AG09309 (cell line): ENCODE results near the gene IQSEC1.

Experiments
- DNase-seq: peaks from one replicate; pipeline ENCODE4 v3.0.0-alpha.2; 2010; ENCODE audit warnings: low read depth
- H3K4me3 ChIP-seq: 2 replicates; pipeline ENCODE4 v1.5.1; 2011; ENCODE audit warnings: mild to moderate bottlenecking, low read depth, low read length, moderate library complexity; ENCODE audit not compliant: control insufficient read depth
- TF ChIP-seq, protein P1 (sequence below): IDR thresholded peaks from 2 replicates; pipeline ENCODE4 v1.5.1; 2011; ENCODE audit warnings: mild to moderate bottlenecking, low read depth, low read length, inconsistent platforms; ENCODE audit not compliant: insufficient read depth, control insufficient read depth; ENCODE audit errors: missing control alignments

The IQSEC1 gene

DNA sequence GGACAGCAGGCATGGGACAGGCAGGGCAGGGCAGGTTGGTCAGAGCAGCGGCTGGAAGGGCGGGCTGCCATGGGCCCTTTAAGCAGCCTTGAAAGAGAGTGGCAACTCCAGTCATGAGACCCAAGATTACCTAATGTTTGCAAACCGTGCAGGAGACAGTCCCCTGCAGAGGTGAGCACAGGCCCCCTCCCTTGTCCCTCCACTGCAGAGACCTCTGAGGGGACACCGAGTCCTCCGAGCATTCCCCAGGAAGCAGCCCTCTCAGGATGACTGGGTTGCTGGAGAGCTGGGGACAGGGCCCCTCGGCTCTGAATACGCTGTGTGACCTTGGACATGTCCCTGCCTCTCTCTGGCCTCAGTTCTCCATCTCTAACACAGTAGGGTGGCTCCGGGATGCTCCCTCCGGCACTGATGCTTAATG lies 81.4 kb downstream of the IQSEC1 start:
- H3K4me3 ChIP-seq, result no peak overlapping the region
- TF ChIP-seq, protein P1, sequence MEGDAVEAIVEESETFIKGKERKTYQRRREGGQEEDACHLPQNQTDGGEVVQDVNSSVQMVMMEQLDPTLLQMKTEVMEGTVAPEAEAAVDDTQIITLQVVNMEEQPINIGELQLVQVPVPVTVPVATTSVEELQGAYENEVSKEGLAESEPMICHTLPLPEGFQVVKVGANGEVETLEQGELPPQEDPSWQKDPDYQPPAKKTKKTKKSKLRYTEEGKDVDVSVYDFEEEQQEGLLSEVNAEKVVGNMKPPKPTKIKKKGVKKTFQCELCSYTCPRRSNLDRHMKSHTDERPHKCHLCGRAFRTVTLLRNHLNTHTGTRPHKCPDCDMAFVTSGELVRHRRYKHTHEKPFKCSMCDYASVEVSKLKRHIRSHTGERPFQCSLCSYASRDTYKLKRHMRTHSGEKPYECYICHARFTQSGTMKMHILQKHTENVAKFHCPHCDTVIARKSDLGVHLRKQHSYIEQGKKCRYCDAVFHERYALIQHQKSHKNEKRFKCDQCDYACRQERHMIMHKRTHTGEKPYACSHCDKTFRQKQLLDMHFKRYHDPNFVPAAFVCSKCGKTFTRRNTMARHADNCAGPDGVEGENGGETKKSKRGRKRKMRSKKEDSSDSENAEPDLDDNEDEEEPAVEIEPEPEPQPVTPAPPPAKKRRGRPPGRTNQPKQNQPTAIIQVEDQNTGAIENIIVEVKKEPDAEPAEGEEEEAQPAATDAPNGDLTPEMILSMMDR, result no peak
- DNase-seq, result no peak

DNA sequence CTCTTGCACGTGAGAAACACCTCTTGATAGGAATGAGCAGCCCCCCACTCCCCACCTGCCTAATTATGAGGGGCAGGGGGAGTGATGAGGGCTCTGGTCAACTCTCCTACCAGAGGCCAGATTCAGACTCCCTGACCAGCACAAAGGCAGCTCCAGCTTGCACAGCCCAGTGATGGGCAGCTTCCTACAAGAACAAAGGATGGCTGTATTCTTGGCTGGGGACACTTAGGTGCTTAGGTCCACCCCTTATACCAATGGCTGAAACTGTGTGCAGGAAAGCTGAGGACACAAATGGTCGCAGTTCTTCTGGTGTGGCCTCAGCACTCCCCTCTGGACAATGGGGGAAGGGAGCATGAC lies 81.8 kb downstream of the IQSEC1 start:
- no peak for DNase-seq
- TF ChIP-seq, protein P1, result no peak
- H3K4me3 ChIP-seq, result no peak overlapping the region

DNA sequence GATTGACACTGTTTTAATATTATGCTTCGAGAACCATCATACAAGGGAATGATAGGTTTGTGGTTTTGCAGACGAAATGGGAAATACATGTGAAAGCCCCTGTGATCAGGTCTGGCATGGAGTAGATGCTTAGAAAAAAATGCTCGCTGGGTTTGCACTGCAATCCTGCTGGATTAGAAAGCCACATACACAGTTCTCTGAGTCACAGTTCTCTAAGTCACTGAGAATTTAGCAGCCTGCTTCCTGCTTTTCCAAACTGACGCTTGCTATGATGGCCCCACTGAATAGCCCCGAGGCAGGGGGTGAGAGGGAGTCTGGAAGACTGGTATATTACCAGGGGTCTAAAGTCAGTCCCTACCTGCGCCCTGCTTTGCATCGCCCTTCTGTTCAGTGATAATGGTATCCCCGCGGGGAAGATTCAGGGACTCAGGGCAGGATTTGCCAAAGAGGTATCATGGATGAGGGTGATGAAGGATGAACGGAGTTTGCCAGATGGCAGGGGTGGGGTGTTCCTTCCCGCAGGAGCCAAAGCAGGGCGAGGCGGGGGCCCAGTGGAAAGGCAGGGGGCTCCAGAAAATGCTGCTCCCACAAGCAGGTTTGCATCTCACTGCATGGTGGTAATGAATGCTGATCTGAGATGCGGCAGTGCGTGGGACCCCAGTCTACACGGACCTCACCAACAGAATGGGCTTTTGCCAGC lies 82.3 kb downstream of the IQSEC1 start:
- DNase-seq, result peak; percentile 67
- H3K4me3 ChIP-seq, result no peak overlapping the region
- TF ChIP-seq, protein P1, result no peak

DNA sequence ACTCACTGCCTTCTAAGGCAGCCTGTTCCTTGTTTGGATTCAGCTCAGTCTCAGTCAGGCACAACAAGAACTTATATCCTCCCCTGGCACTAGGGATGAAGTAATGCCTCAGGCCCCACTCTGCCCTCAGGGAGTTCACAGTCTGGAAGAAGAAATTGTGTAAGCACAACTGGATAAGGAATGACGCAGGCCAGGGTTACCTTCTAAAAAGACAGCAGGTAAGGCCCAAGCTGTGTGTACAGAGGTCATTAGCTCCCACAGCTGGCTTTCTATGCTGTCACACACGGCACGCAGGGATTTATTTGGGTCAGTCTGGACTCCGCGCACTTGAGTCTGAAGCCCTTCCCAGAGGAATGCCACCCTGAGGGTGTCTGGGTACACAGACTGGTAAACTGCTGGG lies 82.9 kb downstream of the IQSEC1 start:
- DNase-seq, result no peak
- H3K4me3 ChIP-seq, result no peak overlapping the region

DNA sequence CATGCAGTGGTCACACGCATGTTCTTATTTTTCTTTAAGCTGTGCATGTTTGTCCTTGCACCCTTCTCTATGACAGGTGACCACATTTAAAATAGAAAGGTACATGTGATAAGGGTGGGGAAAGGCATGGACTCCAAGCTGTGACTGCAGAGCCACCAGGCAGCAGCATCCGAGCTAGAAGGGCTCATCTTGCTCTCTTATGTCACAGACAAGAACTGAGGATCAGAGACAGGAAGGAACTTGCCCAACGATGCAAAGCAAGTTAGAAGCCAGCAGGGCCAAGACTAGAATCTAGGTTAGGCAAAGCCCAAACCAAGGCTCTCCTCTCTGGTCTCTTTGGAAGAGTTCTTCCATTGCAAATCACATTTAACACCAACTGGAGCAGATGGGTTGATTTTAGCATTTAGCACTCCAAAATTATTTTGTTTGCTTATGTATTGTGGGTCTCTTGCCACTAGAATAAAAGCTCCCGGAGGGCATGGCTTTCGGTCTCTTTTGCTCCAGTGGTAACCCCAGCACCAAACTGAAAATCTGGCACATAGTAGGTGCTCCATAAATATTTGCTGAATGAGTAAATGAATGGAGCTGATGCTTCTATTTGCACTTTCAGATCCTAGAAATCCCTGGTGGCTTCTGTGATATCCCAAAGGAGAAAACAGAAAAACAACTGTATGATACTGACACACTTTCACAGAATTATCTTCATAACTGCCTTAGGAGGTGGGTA lies 84.3 kb downstream of the IQSEC1 start:
- no peak overlapping the region for H3K4me3 ChIP-seq
- no peak for DNase-seq
- TF ChIP-seq, protein P1, result no peak

More for the DNA sequence above, 82.9 kb downstream of the IQSEC1 start:
- TF ChIP-seq, protein P1, result no peak

DNA sequence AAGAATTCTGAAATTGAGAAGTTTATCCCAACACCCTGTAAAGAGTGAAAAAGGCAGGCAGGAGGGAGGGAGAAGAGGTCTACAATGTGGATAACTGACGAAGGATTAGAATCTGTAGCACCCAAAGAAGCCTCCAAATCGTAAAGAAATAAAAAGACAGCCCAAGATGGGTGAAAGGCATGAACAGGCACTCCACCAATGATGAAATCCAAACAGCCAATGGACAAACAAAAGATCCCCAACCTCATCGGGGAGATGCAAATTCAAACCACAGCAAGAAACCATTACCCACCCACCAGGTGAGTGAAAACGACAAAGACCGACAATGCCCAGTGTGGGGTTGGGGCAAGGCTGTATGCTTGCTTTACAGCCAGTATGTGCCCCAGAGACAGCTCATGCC lies 85.6 kb downstream of the IQSEC1 start:
- TF ChIP-seq, protein P1, result no peak
- no peak for DNase-seq
- H3K4me3 ChIP-seq, result no peak overlapping the region

DNA sequence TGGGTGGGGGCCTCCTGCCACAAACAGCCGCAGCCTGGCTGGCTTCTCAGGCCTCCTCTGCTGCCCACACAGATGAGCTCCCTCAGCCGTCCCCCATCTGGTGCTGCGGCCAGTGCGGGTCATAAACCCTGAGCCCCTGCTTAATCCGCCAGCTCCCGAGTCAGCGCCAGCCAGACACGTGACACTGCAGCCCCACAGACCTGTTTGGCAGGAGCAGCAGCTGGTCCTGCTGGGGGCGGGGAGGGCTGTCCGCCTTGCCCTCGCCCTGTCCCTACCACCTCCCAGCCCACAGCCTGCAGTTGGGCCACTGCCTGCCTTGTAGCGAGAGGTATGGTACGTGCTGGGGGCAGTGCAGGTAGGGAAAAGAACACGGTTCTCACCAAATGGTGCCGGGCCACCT lies 86.2 kb downstream of the IQSEC1 start:
- TF ChIP-seq, protein P1, result no peak
- no peak for DNase-seq
- no peak overlapping the region for H3K4me3 ChIP-seq
